Kidney capillary endothelial cell (primary cell): ENCODE data around the gene STUB1.
"Not testable (repeated sequence)": the region's sequence is repeated elsewhere in the genome, so short reads cannot be mapped to it uniquely, and the experiment has no call there.

Experiments
- DNase-seq: peaks from one replicate; pipeline ENCODE4 v3.0.0-alpha.2; 2018; ENCODE audit warnings: low spot score

STUB1 gene

GRCh38 chr16:678858-679813 is 1.1 kb upstream of the STUB1 start:
- peak; percentile 44 for DNase-seq

- no peak for DNase-seq
Observed at GRCh38 chr16:680625-680945, 375 bp downstream of the STUB1 start.

- peak; percentile 32 for DNase-seq
Observed at GRCh38 chr16:680967-681745, 946 bp downstream of the STUB1 start.

GRCh38 chr16:681746-682427 is 1.7 kb downstream of the STUB1 start:
- no peak for DNase-seq

GRCh38 chr16:682493-683395 is 2.5 kb downstream of the STUB1 start:
- DNase-seq = no peak

GRCh38 chr16:683396-684070 is 3.3 kb downstream of the STUB1 start:
- no peak for DNase-seq

- DNase-seq = peak; percentile 82
Observed at GRCh38 chr16:684071-684794, 4.0 kb downstream of the STUB1 start, which contains the start of gene JMJD8. Gene JMJD8 (minus strand): TSS chr16:684334. CDS start chr16:684319, 15 bp downstream.

GRCh38 chr16:684961-685696 is 4.9 kb downstream of the STUB1 start:
- DNase-seq = no peak

GRCh38 chr16:685967-686366 is 5.8 kb downstream of the STUB1 start:
- DNase-seq = no peak

- no peak for DNase-seq
Observed at GRCh38 chr16:686459-687260, 6.5 kb downstream of the STUB1 start.

GRCh38 chr16:687499-687898 is 7.3 kb downstream of the STUB1 start:
- DNase-seq = no peak

GRCh38 chr16:689175-689897 is 9.1 kb downstream of the STUB1 start:
- no peak for DNase-seq

GRCh38 chr16:691242-691641 is 11.0 kb downstream of the STUB1 start:
- DNase-seq = not testable (repeated sequence)

GRCh38 chr16:692356-693108 is 12.3 kb downstream of the STUB1 start:
- DNase-seq = no peak

GRCh38 chr16:693364-693763 is 13.2 kb downstream of the STUB1 start:
- no peak for DNase-seq

- no peak for DNase-seq
Observed at GRCh38 chr16:693766-694165, 13.6 kb downstream of the STUB1 start.

- no peak for DNase-seq
Observed at GRCh38 chr16:694187-694862, 14.1 kb downstream of the STUB1 start.
